WTC11 (cell line): ENCODE data around the gene NOX3. TPM values are rescaled to one million over a fixed set of nuclear protein-coding genes. Genes with fewer than 3 reads are reported as not detected.

Experiments
- ATAC-seq: fragments of 200-7000 bp; cut with Tn5 transposase; 2 replicates; pipeline ENCODE4 v1.10.0; 2021; ENCODE audit warnings: mild to moderate bottlenecking, moderate library complexity
- CTCF ChIA-PET: fragments of 300-600 bp; sonication (Branson Sonifier 250); formaldehyde crosslinking; loops from one replicate; lab custom pipeline; 2021; ENCODE audit warnings: antibody characterized with exemption; lab: Charles Lee
- POLR2A ChIA-PET: fragments of 350-600 bp; sonication (Branson Sonifier 250); formaldehyde crosslinking; loops from one replicate; lab custom pipeline; 2021; ENCODE audit warnings: antibody characterized with exemption; lab: Charles Lee
- DNase-seq: peaks from one replicate; pipeline ENCODE4 v3.0.0; 2021; ENCODE audit warnings: low spot score
- H3K27ac Mint-ChIP-seq: 2 replicates; pipeline ENCODE4 v1.8.0; 2021; ENCODE audit warnings: mixed read lengths
- H3K27me3 Mint-ChIP-seq: 2 replicates; pipeline ENCODE4 v1.8.0; 2021; ENCODE audit warnings: low read depth, mild to moderate bottlenecking, moderate library complexity, mixed read lengths
- H3K36me3 Mint-ChIP-seq: 2 replicates; pipeline ENCODE4 v1.8.0; 2021; ENCODE audit warnings: mixed read lengths
- H3K4me1 Mint-ChIP-seq: 2 replicates; pipeline ENCODE4 v1.8.0; 2022; ENCODE audit warnings: mixed read lengths
- H3K4me3 Mint-ChIP-seq: 2 replicates; pipeline ENCODE4 v1.8.0; 2021; ENCODE audit warnings: mild to moderate bottlenecking, moderate library complexity, mixed read lengths
- H3K9me3 Mint-ChIP-seq: 2 replicates; pipeline ENCODE4 v1.8.0; 2021; ENCODE audit warnings: mixed read lengths
- CDX4 ChIP-seq: fragments of 250-450 bp; sonication (Bioruptor Pico); IDR thresholded peaks from 2 replicates; pipeline ENCODE4 v1.9.0; 2021; ENCODE audit warnings: moderate library complexity, mild to moderate bottlenecking, inconsistent platforms, borderline replicate concordance
- CREB1 ChIP-seq: sonication (generic); formaldehyde crosslinking; IDR thresholded peaks from 2 replicates; pipeline ENCODE4 v1.8.0; 2023; ENCODE audit warnings: mild to moderate bottlenecking, missing genetic modification reagents
- ELF4 ChIP-seq: sonication (generic); formaldehyde crosslinking; IDR thresholded peaks from 2 replicates; pipeline ENCODE4 v1.8.1; 2022; ENCODE audit warnings: low read depth, mild to moderate bottlenecking, moderate library complexity, missing genetic modification reagents
- EMX1 ChIP-seq: fragments of 250-450 bp; sonication (Bioruptor Pico); IDR thresholded peaks from 2 replicates; pipeline ENCODE4 v1.8.0; 2021; ENCODE audit warnings: mild to moderate bottlenecking
- ESRRA ChIP-seq: sonication (generic); formaldehyde crosslinking; IDR thresholded peaks from 2 replicates; pipeline ENCODE4 v1.8.1; 2022; ENCODE audit warnings: mild to moderate bottlenecking, missing genetic modification reagents, borderline replicate concordance
- ETV6 ChIP-seq: sonication (generic); formaldehyde crosslinking; IDR thresholded peaks from 2 replicates; pipeline ENCODE4 v1.8.1; 2022; ENCODE audit warnings: mild to moderate bottlenecking, missing genetic modification reagents
- GABPB1 ChIP-seq: sonication (generic); formaldehyde crosslinking; IDR thresholded peaks from 2 replicates; pipeline ENCODE4 v1.8.1; 2023; ENCODE audit warnings: mild to moderate bottlenecking, missing genetic modification reagents
- JUN ChIP-seq: sonication (generic); formaldehyde crosslinking; IDR thresholded peaks from 2 replicates; pipeline ENCODE4 v1.8.0; 2023; ENCODE audit warnings: mild to moderate bottlenecking, missing genetic modification reagents
- MYBL2 ChIP-seq: sonication (generic); formaldehyde crosslinking; IDR thresholded peaks from 2 replicates; pipeline ENCODE4 v1.8.1; 2023; ENCODE audit warnings: mild to moderate bottlenecking, moderate library complexity, missing genetic modification reagents
- NFE2L1 ChIP-seq: sonication (generic); formaldehyde crosslinking; IDR thresholded peaks from 2 replicates; pipeline ENCODE4 v1.8.1; 2023; ENCODE audit warnings: missing genetic modification reagents
- PRRX2 ChIP-seq: fragments of 250-450 bp; sonication (Bioruptor Pico); IDR thresholded peaks from 2 replicates; pipeline ENCODE4 v1.8.0; 2021; ENCODE audit warnings: mild to moderate bottlenecking
- RORB ChIP-seq: fragments of 250-450 bp; sonication (Bioruptor Pico); IDR thresholded peaks from 2 replicates; pipeline ENCODE4 v1.9.0; 2021; ENCODE audit warnings: mild to moderate bottlenecking
- SOX15 ChIP-seq: fragments of 250-450 bp; sonication (Bioruptor Pico); IDR thresholded peaks from 2 replicates; pipeline ENCODE4 v1.9.0; 2021; ENCODE audit warnings: mild to moderate bottlenecking
- USF1 ChIP-seq: sonication (generic); formaldehyde crosslinking; IDR thresholded peaks from 2 replicates; pipeline ENCODE4 v1.8.0; 2022; ENCODE audit warnings: mild to moderate bottlenecking, missing genetic modification reagents
- USF2 ChIP-seq: sonication (generic); formaldehyde crosslinking; IDR thresholded peaks from 2 replicates; pipeline ENCODE4 v1.8.1; 2023; ENCODE audit warnings: mild to moderate bottlenecking, missing genetic modification reagents, moderate library complexity
- ZNF219 ChIP-seq: sonication (generic); formaldehyde crosslinking; IDR thresholded peaks from 2 replicates; pipeline ENCODE4 v1.8.0; 2023; ENCODE audit warnings: missing genetic modification reagents, mild to moderate bottlenecking, borderline replicate concordance
- ZNF671 ChIP-seq: fragments of 250-450 bp; sonication (Bioruptor Pico); IDR thresholded peaks from 2 replicates; pipeline ENCODE4 v1.8.0; 2021; ENCODE audit warnings: mild to moderate bottlenecking
- total RNA-seq: library from RNA; stranded (reverse); gene quantifications from 3 replicates; pipeline ENCODE4 v1.2.3, GENCODE V29; 2021
- TF ChIP-seq, protein P1 (sequence below): fragments of 200-600 bp; IDR thresholded peaks from 2 replicates; pipeline ENCODE4 v1.8.0; 2022; ENCODE audit warnings: antibody characterized with exemption
- TF ChIP-seq, protein P2 (sequence below): sonication (generic); formaldehyde crosslinking; IDR thresholded peaks from 2 replicates; pipeline ENCODE4 v1.8.1; 2023; ENCODE audit warnings: mild to moderate bottlenecking, missing genetic modification reagents, borderline replicate concordance

Gene NOX3
- total RNA-seq, 1 experiment from 2014 or later = not detected

DNA sequence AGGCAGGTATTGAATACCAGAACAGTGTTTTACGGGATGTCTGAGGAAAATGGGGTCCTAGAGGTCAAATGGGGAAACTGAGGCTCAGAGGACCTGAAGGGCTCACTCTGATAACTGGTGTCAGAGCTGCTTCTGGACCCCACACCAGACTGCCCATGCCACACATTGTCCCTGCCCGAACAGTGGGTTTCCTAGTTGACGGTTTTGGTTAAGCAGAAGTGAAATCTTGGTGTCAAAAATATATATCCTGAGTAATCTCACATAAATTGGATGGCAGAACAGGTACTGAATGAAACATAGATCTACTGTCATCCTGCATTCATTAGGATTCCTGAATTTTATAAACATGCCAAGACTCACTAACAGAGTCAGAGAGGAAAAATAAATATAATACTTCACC is 16.3 kb downstream of the NOX3 start:
- TF ChIP-seq ZNF671 (CRISPR knock-in tag) (no peak), USF1 (CRISPR knock-in tag) (no peak), USF2 (CRISPR knock-in tag) (no peak), JUN (no peak), ETV6 (CRISPR knock-in tag) (no peak), ELF4 (no peak), CREB1 (CRISPR knock-in tag) (no peak), RORB (CRISPR knock-in tag) (no peak), CDX4 (CRISPR knock-in tag) (no peak), ZNF219 (CRISPR knock-in tag) (no peak), GABPB1 (no peak), ESRRA (CRISPR knock-in tag) (no peak), SOX15 (CRISPR knock-in tag) (no peak)
- TF ChIP-seq, protein P1, sequence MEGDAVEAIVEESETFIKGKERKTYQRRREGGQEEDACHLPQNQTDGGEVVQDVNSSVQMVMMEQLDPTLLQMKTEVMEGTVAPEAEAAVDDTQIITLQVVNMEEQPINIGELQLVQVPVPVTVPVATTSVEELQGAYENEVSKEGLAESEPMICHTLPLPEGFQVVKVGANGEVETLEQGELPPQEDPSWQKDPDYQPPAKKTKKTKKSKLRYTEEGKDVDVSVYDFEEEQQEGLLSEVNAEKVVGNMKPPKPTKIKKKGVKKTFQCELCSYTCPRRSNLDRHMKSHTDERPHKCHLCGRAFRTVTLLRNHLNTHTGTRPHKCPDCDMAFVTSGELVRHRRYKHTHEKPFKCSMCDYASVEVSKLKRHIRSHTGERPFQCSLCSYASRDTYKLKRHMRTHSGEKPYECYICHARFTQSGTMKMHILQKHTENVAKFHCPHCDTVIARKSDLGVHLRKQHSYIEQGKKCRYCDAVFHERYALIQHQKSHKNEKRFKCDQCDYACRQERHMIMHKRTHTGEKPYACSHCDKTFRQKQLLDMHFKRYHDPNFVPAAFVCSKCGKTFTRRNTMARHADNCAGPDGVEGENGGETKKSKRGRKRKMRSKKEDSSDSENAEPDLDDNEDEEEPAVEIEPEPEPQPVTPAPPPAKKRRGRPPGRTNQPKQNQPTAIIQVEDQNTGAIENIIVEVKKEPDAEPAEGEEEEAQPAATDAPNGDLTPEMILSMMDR = no peak
- Mint-ChIP-seq H3K9me3 (no peaks in the 10 kb centered on the region), H3K27ac (no peak overlapping the region), H3K4me3 (no peak overlapping the region), H3K4me1 (no peaks in the 10 kb centered on the region), H3K36me3 (no peaks in the 10 kb centered on the region), H3K27me3 (no peaks in the 10 kb centered on the region)
- ATAC-seq (no peak), DNase-seq (no peak)
- CTCF ChIA-PET = no interaction called here
- POLR2A ChIA-PET = no interaction called here

- no peak overlapping the region for H3K4me3 Mint-ChIP-seq
- CTCF ChIA-PET = no interaction called here
- H3K36me3 Mint-ChIP-seq = no peaks in the 10 kb centered on the region
- ATAC-seq = no peak
- TF ChIP-seq MYBL2 (CRISPR knock-in tag) (no peak), NFE2L1 (no peak), EMX1 (CRISPR knock-in tag) (no peak), PRRX2 (CRISPR knock-in tag) (no peak)
- TF ChIP-seq, protein P2, sequence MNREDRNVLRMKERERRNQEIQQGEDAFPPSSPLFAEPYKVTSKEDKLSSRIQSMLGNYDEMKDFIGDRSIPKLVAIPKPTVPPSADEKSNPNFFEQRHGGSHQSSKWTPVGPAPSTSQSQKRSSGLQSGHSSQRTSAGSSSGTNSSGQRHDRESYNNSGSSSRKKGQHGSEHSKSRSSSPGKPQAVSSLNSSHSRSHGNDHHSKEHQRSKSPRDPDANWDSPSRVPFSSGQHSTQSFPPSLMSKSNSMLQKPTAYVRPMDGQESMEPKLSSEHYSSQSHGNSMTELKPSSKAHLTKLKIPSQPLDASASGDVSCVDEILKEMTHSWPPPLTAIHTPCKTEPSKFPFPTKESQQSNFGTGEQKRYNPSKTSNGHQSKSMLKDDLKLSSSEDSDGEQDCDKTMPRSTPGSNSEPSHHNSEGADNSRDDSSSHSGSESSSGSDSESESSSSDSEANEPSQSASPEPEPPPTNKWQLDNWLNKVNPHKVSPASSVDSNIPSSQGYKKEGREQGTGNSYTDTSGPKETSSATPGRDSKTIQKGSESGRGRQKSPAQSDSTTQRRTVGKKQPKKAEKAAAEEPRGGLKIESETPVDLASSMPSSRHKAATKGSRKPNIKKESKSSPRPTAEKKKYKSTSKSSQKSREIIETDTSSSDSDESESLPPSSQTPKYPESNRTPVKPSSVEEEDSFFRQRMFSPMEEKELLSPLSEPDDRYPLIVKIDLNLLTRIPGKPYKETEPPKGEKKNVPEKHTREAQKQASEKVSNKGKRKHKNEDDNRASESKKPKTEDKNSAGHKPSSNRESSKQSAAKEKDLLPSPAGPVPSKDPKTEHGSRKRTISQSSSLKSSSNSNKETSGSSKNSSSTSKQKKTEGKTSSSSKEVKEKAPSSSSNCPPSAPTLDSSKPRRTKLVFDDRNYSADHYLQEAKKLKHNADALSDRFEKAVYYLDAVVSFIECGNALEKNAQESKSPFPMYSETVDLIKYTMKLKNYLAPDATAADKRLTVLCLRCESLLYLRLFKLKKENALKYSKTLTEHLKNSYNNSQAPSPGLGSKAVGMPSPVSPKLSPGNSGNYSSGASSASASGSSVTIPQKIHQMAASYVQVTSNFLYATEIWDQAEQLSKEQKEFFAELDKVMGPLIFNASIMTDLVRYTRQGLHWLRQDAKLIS = no peak
- TF ChIP-seq, all 79 proteins: peak for 0
- H3K27me3 Mint-ChIP-seq = no peaks in the 10 kb centered on the region
- no peak overlapping the region for H3K27ac Mint-ChIP-seq
- DNase-seq = no peak
- POLR2A ChIA-PET = no interaction called here
- H3K4me1 Mint-ChIP-seq = no peaks in the 10 kb centered on the region
- H3K9me3 Mint-ChIP-seq = no peaks in the 10 kb centered on the region
Observed at GRCh38 chr6:155436981-155437749, 18.5 kb downstream of the NOX3 start.
